NCI-H748 treated with DMSO at 0.1 percent for 48 hours (cell line): ENCODE data around the gene SLC12A7.
"Not testable (repeated sequence)": the region's sequence is repeated elsewhere in the genome, so short reads cannot be mapped to it uniquely, and the experiment has no call there.

Experiments
- DNase-seq: peaks from one replicate; lab custom pipeline; 2025; lab: John Stamatoyannopoulos, UW

The SLC12A7 gene

DNA sequence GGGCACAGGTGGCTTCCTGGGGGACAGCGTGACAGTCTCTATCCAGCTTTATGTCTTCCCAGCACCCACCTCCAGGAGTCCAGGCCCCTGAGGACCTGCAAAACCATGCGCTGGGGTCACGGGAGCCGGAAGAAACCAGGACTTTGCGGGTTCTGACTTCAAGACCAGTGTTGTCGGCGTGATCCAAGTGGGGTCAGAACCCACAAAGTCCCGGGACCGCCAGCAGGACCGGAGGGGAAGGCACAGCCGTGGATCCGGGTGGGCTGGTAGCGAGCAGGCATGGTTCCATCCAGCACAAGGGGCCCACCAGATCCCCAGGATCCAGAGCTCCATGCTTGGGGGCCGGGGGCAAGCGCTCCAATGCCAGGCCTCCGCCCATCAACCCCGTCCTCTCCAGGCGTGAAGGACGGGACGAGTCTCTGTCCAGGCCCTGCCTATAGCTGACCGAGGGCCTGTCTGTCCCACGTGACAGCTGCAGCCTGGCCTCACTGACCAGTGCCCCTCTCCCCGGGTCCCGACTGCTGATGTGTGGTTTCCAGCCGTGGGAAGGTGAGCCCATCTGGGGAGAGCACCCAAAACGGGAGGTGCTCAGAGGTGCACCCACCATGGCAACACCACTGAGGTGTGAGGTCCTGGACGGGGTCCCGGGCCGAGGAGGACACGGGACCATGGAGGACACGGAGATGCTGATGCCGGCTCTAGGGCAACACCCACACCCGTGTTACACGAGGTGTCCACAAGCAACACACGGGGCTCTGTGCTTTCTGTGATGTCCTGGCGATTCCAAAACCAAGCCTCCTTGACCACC, 48.9 kb downstream of the SLC12A7 start:
- no peak for DNase-seq

DNA sequence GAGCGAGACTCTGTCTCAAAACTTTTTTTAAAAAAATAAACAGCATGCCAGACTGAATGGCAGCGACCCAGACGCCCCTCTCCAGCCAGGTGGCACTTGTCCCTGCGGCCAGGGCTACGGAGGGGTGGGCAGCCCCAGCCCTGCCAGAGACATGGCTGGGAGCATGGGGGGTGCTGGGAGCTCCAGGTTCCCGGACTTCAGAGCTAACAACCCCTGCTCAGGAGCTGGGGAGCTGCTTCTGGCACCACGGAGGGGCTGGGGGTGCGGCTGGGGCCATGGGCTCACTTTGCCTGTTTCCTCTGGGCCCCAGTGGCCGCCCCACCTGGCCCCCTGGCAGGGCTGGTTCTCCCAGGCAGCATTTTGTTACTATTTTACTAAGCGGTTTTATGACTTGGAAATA, 49.9 kb downstream of the SLC12A7 start:
- no peak for DNase-seq

DNA sequence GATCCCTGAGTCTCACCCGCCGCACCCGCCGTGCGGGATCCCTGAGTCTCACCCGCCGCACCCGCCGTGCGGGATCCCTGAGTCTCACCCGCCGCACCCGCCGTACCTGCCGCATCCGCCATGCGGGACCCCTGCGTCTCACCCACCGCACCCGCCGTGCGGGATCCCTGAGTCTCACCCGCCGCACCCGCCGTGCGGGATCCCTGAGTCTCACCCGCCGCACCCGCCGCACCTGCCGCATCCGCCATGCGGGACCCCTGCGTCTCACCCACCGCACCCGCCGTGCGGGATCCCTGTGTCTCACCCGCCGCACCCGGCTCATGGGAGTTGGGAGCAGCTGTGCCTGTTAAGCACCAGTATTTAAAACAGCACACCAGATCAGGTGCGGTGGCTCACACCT, 50.6 kb downstream of the SLC12A7 start:
- DNase-seq: not testable (repeated sequence)

DNA sequence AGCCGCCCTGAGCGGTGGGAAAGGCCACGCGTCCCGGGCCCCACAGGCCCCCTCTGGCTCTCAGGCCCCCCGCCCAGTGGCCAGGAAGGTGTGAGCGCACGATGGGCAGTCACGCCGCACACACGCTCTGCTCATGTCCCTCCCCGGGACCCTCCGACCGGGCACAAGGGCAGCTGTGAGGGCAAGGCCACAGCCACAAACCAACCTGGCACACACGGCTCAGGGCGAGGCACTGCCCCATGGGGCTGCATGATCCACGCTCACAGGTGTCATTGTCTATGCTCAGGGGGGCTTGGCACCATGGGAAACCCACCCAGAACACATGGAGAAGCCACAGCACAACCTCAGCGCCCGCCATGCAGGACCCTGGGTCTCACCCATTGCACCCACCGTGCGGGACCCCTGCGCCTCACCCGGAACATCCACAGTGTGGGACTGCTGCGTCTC, 51.3 kb downstream of the SLC12A7 start:
- DNase-seq: no peak

DNA sequence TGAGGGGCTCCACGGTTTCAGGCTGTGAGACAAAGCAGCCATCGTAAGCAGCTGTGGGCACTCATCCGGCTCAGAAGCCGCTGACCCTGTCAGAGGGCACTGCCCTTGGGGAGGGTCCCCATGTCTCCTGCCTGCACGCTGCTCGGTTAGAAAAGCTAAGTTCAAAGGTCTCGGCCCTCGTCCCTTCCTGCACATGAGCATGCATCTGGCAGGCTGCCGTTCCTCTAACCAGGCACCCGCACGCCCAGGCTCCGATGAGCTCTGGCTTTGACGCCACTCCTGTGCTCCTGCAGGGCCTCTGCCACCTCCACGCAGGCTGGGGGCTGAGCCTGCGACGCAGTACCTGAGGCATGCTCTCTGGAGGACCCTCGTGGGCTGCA, 52.0 kb downstream of the SLC12A7 start:
- DNase-seq: no peak

DNA sequence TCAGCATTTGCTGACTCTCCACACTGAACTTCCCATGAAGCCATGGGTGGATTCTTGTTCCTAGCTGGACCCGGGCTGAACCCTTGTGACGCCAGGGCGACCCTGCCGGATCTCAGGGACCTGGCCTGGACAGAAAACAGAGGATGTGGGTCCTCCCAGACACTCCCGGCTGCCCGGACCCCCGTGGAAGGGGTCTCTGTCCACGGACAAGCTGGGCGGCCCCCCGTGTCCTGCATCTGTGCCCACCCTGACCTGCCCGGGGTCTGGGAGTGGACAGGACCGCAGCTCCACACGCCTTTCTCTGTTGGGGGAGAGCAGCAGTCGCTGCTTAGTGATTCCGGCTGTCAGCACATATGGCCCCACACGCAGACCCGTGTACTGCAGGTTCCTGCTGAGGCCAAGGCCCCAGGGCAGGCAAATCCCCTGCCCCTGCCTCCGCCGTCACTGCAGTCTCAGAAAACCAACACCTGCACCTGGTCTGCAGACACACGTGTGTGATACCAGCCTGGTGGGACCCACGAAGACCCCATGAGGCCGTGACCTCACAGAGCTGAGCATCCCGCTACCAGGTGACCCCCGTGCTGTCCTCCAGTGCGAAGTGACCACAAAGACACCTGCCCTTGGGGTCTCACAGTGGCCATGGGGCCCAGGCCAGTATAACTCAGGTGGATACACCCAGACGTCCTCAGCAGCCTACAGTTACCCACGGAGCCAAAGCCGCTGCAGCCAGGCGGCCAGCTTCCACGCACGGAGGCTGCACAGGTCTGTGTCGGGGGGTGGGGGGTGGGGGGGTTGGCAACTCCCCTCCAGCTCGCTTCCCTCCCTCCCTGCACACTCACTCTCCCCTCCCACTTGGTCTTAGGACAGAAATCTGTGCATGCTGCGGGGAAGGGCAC, 52.6 kb downstream of the SLC12A7 start:
- DNase-seq: no peak

DNA sequence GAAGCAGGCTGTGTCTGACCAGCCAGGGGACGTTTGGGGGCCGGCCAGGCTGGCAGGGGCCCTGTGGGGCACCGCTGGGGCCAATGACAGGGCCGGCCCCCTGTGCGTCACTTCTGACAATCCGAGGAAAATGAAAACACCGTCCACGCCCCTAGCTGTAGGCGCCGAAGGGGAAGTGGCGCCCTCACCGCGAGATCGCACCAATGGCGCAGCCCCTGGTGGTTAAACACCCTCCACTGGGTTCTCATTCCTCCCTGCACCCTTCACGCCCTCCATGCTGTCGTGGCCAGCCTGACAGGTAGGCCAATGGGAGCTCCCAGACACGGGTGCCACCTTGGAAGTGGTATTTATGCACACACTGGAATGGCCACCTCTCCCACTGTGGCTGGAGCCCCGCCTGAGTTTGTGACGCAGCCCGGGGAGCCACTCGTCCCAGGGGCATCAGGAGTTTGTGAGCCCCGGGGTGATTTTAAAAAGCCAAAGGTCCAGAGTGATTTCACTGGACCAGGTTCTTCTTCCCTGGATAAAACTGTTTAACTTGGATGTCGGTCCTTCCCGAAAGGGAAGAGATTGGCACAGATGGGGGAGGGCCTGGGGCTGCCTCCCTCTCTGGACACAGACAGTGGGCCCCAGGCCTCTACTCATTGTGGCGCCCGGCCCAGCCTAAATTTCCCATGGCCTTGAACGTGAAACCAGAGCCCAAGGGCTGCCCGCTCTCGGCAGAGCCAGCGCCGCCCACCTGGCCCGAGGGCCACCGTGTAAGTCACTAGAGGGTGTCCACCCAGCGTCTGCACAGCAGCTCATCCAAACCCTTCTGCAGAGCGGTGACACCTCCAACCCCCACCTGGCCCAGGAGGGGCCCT, 53.5 kb downstream of the SLC12A7 start:
- DNase-seq: no peak

DNA sequence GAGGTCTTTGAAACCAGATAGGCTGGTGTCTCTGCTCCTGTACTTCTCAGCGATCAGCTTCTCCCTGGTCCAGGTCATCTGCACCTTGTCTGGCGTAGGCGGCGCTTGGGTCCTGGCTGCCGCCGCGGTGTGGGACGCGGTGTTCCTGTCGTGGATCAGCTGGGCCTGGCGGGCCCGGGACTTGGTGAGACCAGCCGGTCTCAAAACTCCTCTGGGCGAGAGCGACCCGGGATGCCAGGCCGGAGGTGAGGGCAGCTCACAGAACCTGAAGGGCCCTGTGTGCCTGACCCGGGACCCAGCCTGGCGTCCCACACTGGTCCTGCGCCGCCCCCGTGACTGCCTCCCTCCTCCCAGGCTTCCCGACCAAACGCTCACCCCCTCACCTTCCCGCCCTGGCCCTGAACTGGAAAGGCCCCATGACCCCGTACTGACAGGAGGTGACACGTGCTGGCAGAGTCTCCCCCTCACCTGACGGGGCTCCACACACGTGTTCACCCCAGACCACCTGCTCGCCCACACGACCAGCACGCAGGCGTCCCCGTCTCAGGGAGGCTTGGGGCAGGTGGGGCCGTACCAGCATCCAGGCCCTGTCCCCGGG, 54.3 kb downstream of the SLC12A7 start:
- DNase-seq: no peak

DNA sequence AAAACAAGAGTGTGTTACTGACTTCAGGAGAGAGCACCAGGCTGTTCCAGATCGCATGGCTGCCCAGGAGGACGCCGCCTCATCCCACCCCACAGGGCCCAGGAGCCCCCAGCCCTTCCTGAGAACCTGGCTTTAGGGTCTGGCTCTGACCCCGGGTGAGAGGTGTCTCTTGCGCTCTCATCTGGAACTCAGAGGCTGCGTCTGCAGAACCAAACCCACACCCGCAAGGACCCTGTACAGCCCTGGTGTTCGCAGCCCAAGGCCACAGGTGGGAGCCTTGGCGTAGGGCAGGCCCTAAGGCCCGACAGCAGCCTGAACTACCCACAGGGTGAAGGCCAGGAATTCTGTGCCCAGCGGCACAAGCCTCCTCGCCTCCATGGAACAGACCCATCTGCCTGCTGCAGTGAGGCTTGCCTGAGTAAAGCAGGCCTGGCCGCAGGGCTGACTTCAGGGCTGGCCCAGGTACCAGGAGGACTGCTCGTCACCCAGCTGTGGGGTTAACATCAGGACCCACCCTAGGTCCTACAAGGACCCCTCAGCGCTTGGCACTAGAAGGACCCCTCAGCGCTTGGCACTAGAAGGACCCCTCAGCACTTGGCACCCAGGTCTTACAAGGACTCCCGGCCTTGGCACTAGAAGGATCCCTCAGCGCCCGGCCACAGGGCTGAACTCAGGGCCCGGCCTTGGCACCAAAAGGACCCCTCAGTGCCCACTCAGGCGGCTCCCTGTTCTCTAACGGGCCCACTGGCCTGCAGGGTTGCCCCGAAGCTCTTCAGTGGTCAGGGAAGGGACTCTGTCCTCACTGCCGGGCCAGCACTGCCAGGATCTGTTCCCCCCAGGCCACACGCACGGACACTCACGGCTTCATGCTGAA, 55.0 kb downstream of the SLC12A7 start:
- no peak for DNase-seq

DNA sequence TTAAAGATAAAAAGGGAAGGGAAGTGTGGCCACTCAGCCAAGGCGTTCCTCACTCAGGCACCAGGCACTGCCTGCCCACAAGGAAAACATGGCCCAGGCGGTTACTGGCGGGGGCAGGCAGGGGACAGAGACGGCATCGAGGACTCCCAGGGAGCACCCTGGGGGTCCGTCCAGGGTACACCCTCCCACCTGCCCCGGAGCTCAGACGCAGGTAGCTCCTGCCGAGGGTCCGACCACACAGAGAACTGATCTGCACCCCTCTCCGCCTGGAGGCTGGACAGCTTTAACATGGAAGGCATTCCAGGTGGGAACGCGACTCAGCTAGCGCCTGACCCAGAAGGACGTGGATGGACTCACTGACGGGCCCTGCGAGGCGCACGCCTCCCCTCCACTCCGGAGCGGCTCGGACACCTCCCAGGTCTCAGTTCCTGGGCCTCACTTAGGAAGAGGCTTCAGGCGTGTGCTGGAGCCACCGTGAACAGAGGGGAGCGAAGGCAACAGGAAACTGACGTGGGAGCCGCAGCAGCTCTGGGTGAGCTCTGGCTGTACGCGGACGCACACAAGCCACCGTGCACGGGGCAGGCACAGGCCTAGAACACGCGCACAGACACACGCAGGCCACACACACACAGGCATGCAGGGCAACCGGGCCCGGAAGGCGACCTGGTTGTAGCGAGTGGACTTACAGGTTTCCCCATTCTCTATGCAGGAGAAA, 55.8 kb downstream of the SLC12A7 start:
- no peak for DNase-seq

DNA sequence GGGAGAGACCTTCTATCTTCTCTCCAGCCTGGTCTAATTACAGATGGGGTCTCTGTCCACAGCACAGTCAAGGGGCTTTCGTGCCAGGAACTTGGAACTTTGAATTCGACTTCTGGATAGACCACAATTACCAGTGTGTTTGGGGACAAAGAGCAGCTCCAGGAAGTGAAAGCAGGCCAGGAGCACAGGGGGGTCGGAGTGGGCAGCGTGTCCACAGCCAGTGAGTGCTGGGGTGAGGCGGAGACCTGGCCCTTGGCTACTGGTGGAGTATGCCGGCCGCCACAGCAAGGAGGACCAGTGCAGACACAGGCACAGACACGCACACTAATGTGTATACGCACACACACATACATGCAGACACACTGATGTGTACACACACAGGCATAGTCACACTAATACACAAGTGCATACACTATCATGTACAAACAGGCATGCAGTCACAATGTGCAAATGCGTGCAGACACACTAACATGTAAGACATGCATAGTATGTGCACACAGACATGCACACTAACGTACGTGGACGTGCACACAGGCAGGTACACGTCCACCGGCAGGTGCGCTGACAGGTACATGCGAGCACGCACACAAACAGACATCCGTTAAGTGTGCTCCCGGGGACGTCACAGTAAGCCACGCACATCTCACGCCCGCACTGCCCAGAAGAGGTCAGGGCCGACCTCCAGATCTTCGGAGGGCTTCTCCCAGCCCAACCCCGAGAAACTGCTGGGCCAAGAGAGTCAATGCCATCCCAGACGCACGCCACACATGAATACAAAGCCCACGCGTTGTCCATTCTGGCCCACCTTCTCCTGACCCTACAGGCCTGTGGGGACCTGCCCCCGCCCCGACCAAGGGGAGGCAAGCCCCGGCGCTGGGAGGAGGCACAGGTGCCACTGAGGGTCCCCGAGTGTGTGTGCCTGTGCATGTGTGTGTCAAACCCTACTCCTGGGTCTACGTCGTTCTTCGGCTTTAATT, 56.8 kb downstream of the SLC12A7 start:
- DNase-seq: no peak

DNA sequence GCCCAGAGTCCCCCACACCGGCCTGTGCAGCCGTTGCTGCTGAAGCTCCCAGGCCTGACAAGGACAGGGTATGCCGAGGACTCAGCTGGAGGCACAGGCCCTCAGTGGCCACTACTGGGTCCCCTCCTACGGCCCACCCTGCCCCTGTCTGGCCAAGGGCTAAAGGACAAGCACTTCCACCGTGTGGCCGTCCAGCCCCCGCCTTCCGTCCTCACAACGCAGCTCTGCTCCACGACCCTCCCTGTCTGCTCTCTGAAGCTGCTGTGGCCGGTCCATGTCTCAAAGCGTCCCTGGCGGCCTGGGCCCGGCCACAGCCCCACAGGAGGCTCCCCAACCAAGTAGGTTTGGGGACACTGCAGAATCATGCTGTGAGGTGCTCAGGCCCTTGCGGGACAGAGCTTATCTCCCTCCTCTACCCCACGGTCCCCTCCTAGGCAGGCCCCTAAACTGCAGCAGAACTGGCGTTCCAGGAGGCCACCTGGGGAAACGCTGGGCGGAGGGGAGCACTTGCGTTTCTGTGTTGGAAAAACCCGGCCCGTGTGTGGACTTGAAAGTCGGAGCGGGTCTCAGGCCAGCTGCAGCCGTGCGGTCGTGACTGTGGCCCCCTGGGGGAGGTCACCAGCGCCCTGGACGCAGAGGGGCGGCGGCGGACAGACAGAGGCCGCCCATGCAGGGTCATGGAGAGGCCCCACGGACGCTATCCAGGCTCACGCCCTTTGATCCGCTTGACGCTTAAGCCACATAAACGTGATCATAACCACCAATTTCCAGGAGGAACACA, 57.7 kb downstream of the SLC12A7 start:
- DNase-seq: no peak

DNA sequence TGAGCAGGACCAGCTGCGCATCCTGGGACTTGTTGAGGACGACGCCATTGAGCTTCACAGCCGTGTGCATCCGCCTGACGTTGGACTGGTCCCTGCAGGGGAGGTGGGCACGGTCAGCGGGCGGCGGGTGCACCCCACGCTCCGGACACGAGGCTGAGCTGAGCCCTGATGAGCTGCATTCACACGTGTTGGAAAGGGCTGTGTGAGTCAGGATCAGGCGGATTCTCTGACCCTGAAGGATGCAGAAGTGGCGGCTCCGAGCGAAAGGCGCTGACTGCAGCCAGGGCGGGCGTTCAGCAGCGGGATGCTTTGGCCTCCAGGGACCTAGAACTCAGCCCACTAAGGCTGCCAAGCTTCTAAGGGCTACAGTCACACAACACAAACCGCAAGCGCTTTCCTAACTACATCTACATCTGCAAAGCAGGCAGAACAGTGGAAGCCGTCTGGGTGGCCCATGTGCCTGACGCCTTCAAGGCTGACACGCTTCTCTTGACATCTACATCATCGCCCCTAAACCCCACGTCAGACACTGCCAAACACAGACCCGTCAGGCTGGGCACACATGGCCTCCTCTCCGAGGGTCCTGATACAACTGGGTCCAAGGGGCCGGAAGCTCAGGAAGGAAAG, 58.4 kb downstream of the SLC12A7 start:
- no peak for DNase-seq

DNA sequence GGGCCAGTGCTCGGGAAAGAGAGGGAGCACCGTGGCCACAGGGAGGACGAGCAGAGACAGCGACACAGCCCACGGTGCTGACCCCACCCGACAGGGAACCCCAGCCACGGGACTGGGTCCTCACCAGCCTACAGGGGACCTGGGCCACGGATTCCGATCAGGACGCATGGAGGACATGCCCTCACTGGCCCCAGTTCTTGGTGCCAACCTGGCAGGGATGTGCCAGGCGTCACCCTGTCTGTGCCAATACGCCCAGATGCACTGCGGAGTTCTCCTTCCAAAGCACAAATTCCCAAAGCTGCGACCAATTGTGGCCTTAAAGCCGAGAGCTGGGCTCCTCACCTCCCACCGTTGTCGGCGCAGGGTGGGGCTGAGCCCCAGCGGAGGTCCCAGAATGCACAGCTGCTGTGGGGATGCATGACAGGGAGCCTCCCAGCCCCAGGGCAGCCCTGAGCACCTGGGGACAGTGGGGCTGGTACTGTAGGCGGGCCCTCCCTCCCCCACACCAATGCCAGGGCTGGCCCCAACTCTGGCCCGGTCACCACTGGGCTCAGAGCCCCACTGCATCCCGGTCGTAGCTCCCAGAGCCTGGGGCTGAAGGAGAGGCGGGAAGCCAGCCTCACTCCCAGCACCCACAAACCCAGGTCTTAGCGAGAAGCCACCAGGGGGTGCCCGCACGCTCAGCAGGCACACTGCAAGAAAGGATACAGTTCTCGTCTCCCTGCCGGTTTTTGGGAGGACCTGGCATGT, 59.0 kb downstream of the SLC12A7 start:
- DNase-seq: no peak

DNA sequence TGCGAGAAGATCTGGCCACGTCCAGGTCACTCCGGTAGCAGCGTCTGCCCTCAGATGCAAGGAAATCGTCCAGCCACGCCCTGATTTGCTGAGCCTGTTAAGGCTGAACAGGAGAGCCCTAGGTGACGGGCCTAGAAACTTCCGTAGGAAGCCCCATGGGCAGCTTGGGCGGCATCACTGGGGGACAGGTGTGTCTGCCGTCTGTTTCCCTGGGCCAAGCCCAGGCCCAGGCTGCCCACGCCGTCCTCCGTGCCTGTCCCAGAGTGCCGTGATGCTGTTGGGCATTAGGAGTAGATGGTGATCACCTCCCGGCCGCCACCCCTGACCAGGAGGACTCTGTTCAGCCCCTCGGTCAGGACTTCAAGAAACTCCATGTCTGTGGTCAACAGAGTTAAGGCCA, 59.8 kb downstream of the SLC12A7 start:
- no peak for DNase-seq

DNA sequence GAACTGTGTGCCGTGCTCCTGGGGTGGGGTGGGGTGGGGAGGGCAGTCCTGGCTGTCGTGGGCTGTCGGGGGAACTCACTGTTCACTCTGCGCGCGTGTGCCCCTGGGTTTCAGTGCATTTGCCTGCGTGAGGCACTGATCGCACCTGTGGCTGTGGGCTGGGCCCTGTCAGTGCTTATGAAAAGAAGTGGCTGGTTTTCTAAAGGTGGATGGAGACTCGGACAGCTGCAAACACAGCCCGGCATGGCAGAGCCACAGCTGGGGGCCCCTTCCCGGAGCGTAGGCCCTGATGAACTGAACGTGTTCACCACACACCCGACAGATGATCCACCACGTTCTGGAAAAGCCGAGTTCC, 60.5 kb downstream of the SLC12A7 start:
- no peak for DNase-seq
